SKM-1 treated with dmso at 0.1 percent for 144 hours (cell line): ENCODE results near the gene SH3PXD2B.
"Not testable (repeated sequence)": the region's sequence is repeated elsewhere in the genome, so short reads cannot be mapped to it uniquely, and the experiment has no call there.

Experiments
- DNase-seq: peaks from one replicate; lab custom pipeline; 2025; ENCODE audit not compliant: unreplicated experiment; lab: John Stamatoyannopoulos, UW

Gene SH3PXD2B

GRCh38 chr5:172311026-172311425, 143.3 kb downstream of the SH3PXD2B start:
- DNase-seq: no peak

- no peak for DNase-seq
Observed at GRCh38 chr5:172305380-172305779, 148.9 kb downstream of the SH3PXD2B start.

GRCh38 chr5:172303572-172304335, 150.6 kb downstream of the SH3PXD2B start:
- DNase-seq: no peak

- no peak for DNase-seq
Observed at GRCh38 chr5:172303162-172303561, 151.2 kb downstream of the SH3PXD2B start.

GRCh38 chr5:172302047-172302710, 152.1 kb downstream of the SH3PXD2B start:
- no peak for DNase-seq

- no peak for DNase-seq
Observed at GRCh38 chr5:172299916-172300439, 154.3 kb downstream of the SH3PXD2B start.

GRCh38 chr5:172294831-172295230, 159.5 kb downstream of the SH3PXD2B start:
- no peak for DNase-seq

GRCh38 chr5:172293745-172294342, 160.5 kb downstream of the SH3PXD2B start:
- no peak for DNase-seq

- peak; percentile 74 for DNase-seq
Observed at GRCh38 chr5:172293054-172293744, 161.1 kb downstream of the SH3PXD2B start.

GRCh38 chr5:172291837-172292236, 162.5 kb downstream of the SH3PXD2B start:
- DNase-seq: not testable (repeated sequence)

- no peak for DNase-seq
Observed at GRCh38 chr5:172288465-172288864, 165.9 kb downstream of the SH3PXD2B start.

- DNase-seq: not testable (repeated sequence)
Observed at GRCh38 chr5:172287140-172287539, 167.2 kb downstream of the SH3PXD2B start.

GRCh38 chr5:172285226-172286143, 168.8 kb downstream of the SH3PXD2B start:
- DNase-seq: no peak

GRCh38 chr5:172284611-172284980, 169.7 kb downstream of the SH3PXD2B start:
- no peak for DNase-seq

GRCh38 chr5:172283862-172284610, 170.3 kb downstream of the SH3PXD2B start:
- peak; percentile 68 for DNase-seq

GRCh38 chr5:172283020-172283861, 171.1 kb downstream of the SH3PXD2B start, which contains the start of gene UBTD2:
Gene UBTD2, minus strand, starts transcription at chr5:172283764. Its CDS starts 99 bp downstream, at chr5:172283665.
- DNase-seq: peak; percentile 75

GRCh38 chr5:172282272-172283019, 171.9 kb downstream of the SH3PXD2B start:
- DNase-seq: no peak

- no peak for DNase-seq
Observed at GRCh38 chr5:172281346-172281745, 173.0 kb downstream of the SH3PXD2B start.
